Measurements from ENCODE around the gene BTBD6.

Gene BTBD6

GRCh38 chr14:105226198-105226597 lies 22.1 kb upstream of the BTBD6 start:
- ATAC-seq (ENCODE audit: low read depth) (no peak), DNase-seq (ENCODE audit: low spot score) (no peak)
- no peaks in the 10 kb centered on the region for H3K27me3 ChIP-seq (ENCODE audit: insufficient read depth, poor library complexity, severe bottlenecking)
- H3K4me3 ChIP-seq (ENCODE audit: severe bottlenecking) = no peak overlapping the region
- peaks cover 40% of the 10 kb centered on the region for H3K36me3 ChIP-seq (ENCODE audit: low read depth)
- no peaks in the 10 kb centered on the region for H3K9me3 ChIP-seq (ENCODE audit: severe bottlenecking)
- TF ChIP-seq CTCF (IDR thresholded peaks at IDR 0.05; ENCODE audit: poor library complexity, severe bottlenecking) = no peak
- H3K4me1 ChIP-seq (ENCODE audit: insufficient read depth, poor library complexity, severe bottlenecking) = no peaks in the 10 kb centered on the region
- no peak overlapping the region for H3K27ac ChIP-seq (ENCODE audit: poor library complexity, severe bottlenecking)

GRCh38 chr14:105227346-105227745 lies 21.0 kb upstream of the BTBD6 start:
- ATAC-seq (ENCODE audit: low read depth) (no peak), DNase-seq (ENCODE audit: low spot score) (no peak)
- Histone ChIP-seq H3K9me3 (ENCODE audit: severe bottlenecking) (no peaks in the 10 kb centered on the region), H3K4me3 (ENCODE audit: severe bottlenecking) (no peak overlapping the region), H3K27me3 (ENCODE audit: insufficient read depth, poor library complexity, severe bottlenecking) (no peaks in the 10 kb centered on the region), H3K36me3 (ENCODE audit: low read depth) (peaks cover 31% of the 10 kb centered on the region), H3K27ac (ENCODE audit: poor library complexity, severe bottlenecking) (no peak overlapping the region), H3K4me1 (ENCODE audit: insufficient read depth, poor library complexity, severe bottlenecking) (no peaks in the 10 kb centered on the region)
- TF ChIP-seq CTCF (IDR thresholded peaks at IDR 0.05; ENCODE audit: poor library complexity, severe bottlenecking) = no peak

- Histone ChIP-seq H3K4me1 (ENCODE audit: insufficient read depth, poor library complexity, severe bottlenecking) (no peaks in the 10 kb centered on the region), H3K27ac (ENCODE audit: poor library complexity, severe bottlenecking) (no peak overlapping the region), H3K36me3 (ENCODE audit: low read depth) (peaks cover 21% of the 10 kb centered on the region), H3K9me3 (ENCODE audit: severe bottlenecking) (no peaks in the 10 kb centered on the region), H3K27me3 (ENCODE audit: insufficient read depth, poor library complexity, severe bottlenecking) (no peaks in the 10 kb centered on the region), H3K4me3 (ENCODE audit: severe bottlenecking) (no peak overlapping the region)
- no peak for ATAC-seq (ENCODE audit: low read depth)
- no peak for DNase-seq (ENCODE audit: low spot score)
- TF ChIP-seq CTCF (IDR thresholded peaks at IDR 0.05; ENCODE audit: poor library complexity, severe bottlenecking) = no peak
Observed at GRCh38 chr14:105228562-105228961, 19.8 kb upstream of the BTBD6 start.

- Histone ChIP-seq H3K27me3 (ENCODE audit: insufficient read depth, poor library complexity, severe bottlenecking) (no peaks in the 10 kb centered on the region), H3K4me1 (ENCODE audit: insufficient read depth, poor library complexity, severe bottlenecking) (no peaks in the 10 kb centered on the region), H3K4me3 (ENCODE audit: severe bottlenecking) (no peak overlapping the region), H3K36me3 (ENCODE audit: low read depth) (peaks cover 15% of the 10 kb centered on the region; the same call in 1 of the 2 replicates), H3K27ac (ENCODE audit: poor library complexity, severe bottlenecking) (no peak overlapping the region), H3K9me3 (ENCODE audit: severe bottlenecking) (no peaks in the 10 kb centered on the region)
- DNase-seq (ENCODE audit: low spot score) (no peak), ATAC-seq (ENCODE audit: low read depth) (no peak)
- TF ChIP-seq CTCF (IDR thresholded peaks at IDR 0.05; ENCODE audit: poor library complexity, severe bottlenecking) = no peak
Observed at GRCh38 chr14:105229099-105229655, 19.2 kb upstream of the BTBD6 start.

- Histone ChIP-seq H3K4me1 (ENCODE audit: insufficient read depth, poor library complexity, severe bottlenecking) (no peaks in the 10 kb centered on the region), H3K27me3 (ENCODE audit: insufficient read depth, poor library complexity, severe bottlenecking) (no peaks in the 10 kb centered on the region), H3K36me3 (ENCODE audit: low read depth) (peaks cover 27% of the 10 kb centered on the region), H3K4me3 (ENCODE audit: severe bottlenecking) (no peak overlapping the region), H3K9me3 (ENCODE audit: severe bottlenecking) (no peaks in the 10 kb centered on the region), H3K27ac (ENCODE audit: poor library complexity, severe bottlenecking) (no peak overlapping the region)
- DNase-seq (ENCODE audit: low spot score) = peak; percentile 73
- no peak for TF ChIP-seq CTCF (IDR thresholded peaks at IDR 0.05; ENCODE audit: poor library complexity, severe bottlenecking)
- no peak for ATAC-seq (ENCODE audit: low read depth)
Observed at GRCh38 chr14:105240811-105241576, 7.3 kb upstream of the BTBD6 start.

Measured in RWPE2 (cell line).